OCI-LY7 (cell line): ENCODE measurements around the gene TOP3A. TPM values are rescaled to one million over a fixed set of nuclear protein-coding genes. Genes with fewer than 3 reads are reported as not detected.

Source experiments
- BruUV-seq: library from RNA; stranded (reverse); fragments of 400-500 nt; replicated peaks from 2 replicates; lab custom pipeline; 2021; lab: Mats Ljungman, UMichigan
- CTCF ChIA-PET: fragments of 300-600 bp; sonication (Branson Sonifier 250); formaldehyde crosslinking; loops from one replicate; lab custom pipeline; 2022; ENCODE audit warnings: antibody characterized with exemption; ENCODE audit not compliant: unreplicated experiment; lab: Charles Lee
- POLR2A ChIA-PET: fragments of 300-600 bp; sonication (Branson Sonifier 250); formaldehyde crosslinking; loops from one replicate; lab custom pipeline; 2022; ENCODE audit warnings: antibody characterized with exemption; lab: Charles Lee
- DNase-seq: peaks from one replicate; pipeline ENCODE4 v3.0.0-alpha.2; 2015; ENCODE audit warnings: low spot score
- H2AFZ ChIP-seq: fragments of 200-600 bp; sonication (generic), shearing (Covaris generic); 2 replicates; pipeline ENCODE4 v1.6.1; 2014; ENCODE audit warnings: mild to moderate bottlenecking, antibody characterized with exemption, low read length, moderate library complexity
- H3K27ac ChIP-seq: fragments of 200-600 bp; sonication (generic); 2 replicates; pipeline ENCODE4 v1.5.1; 2014; ENCODE audit warnings: mixed run types, low read depth, mild to moderate bottlenecking, moderate library complexity, low read length, inconsistent platforms; ENCODE audit not compliant: poor library complexity, severe bottlenecking
- H3K36me3 ChIP-seq: fragments of 200-600 bp; sonication (generic); 2 replicates; pipeline ENCODE4 v1.6.1; 2014; ENCODE audit warnings: mild to moderate bottlenecking, antibody characterized with exemption, low read length, moderate library complexity, mixed read lengths; ENCODE audit not compliant: insufficient read depth
- H3K4me1 ChIP-seq: fragments of 200-600 bp; sonication (generic); 2 replicates; pipeline ENCODE4 v1.5.1; 2014; ENCODE audit warnings: mild to moderate bottlenecking, low read length; ENCODE audit not compliant: insufficient read depth, poor library complexity, severe bottlenecking
- H3K4me2 ChIP-seq: fragments of 200-600 bp; sonication (generic); 2 replicates; pipeline ENCODE4 v1.6.1; 2014; ENCODE audit warnings: mild to moderate bottlenecking, low read length
- H3K4me3 ChIP-seq: fragments of 200-600 bp; sonication (generic); 2 replicates; pipeline ENCODE4 v1.5.1; 2014; ENCODE audit warnings: mild to moderate bottlenecking, low read depth, low read length; ENCODE audit not compliant: poor library complexity, severe bottlenecking
- H3K79me2 ChIP-seq: fragments of 200-600 bp; sonication (generic); 2 replicates; pipeline ENCODE4 v1.6.1; 2016; ENCODE audit warnings: low read depth, mild to moderate bottlenecking, low read length, moderate library complexity, mixed read lengths; ENCODE audit not compliant: insufficient read depth
- H3K9me2 ChIP-seq: fragments of 200-600 bp; sonication (generic); 2 replicates; pipeline ENCODE4 v1.6.1; 2016; ENCODE audit warnings: mild to moderate bottlenecking, low read length, mixed read lengths; ENCODE audit not compliant: insufficient read depth
- H3K9me3 ChIP-seq: fragments of 200-600 bp; sonication (generic); 2 replicates; pipeline ENCODE4 v1.6.1; 2014; ENCODE audit warnings: mild to moderate bottlenecking, mixed run types, low read length, mixed read lengths
- H4K20me1 ChIP-seq: fragments of 200-600 bp; sonication (generic); 2 replicates; pipeline ENCODE4 v1.6.1; 2014; ENCODE audit warnings: mild to moderate bottlenecking, antibody characterized with exemption, low read length, moderate library complexity, mixed read lengths; ENCODE audit not compliant: insufficient read depth
- CTCF ChIP-seq: fragments of 200-600 bp; sonication (generic); conservative IDR thresholded peaks from 2 replicates; pipeline ENCODE4 v1.5.1; 2014; ENCODE audit warnings: mild to moderate bottlenecking, antibody characterized with exemption, low read length, moderate library complexity, mixed read lengths
- EZH2phosphoT487 ChIP-seq: fragments of 200-600 bp; sonication (generic); IDR thresholded peaks from 2 replicates; pipeline ENCODE4 v1.6.1; 2018; ENCODE audit warnings: low read depth, borderline replicate concordance, mild to moderate bottlenecking, mixed run types, antibody characterized with exemption, low read length, moderate library complexity, mixed read lengths
- intact Hi-C: fragments of 100-400 bp; cut with micrococcal nuclease; formaldehyde crosslinking; loops from one replicate; pipeline ENCODE4 v1.10.0; 2022; ENCODE audit not compliant: unreplicated experiment
- total RNA-seq, 2 experiments: library from RNA; depleted of rRNA in 1 of 2; stranded (reverse); fragments of >200 nt in 1 of 2; shearing (Covaris generic) in 1 of 2; gene quantifications; 2 replicates each; pipeline ENCODE4 v1.2.3, GENCODE V29; 2014 to 2022

The TOP3A gene
- total RNA-seq, 2 experiments from 2014 or later, result 48.3 to 64.4 TPM

- intact Hi-C loops, result no loop called here
- Histone ChIP-seq H3K4me1 (no peaks in the 10 kb centered on the region), H3K4me3 (no peak overlapping the region), H3K4me2 (no peak overlapping the region), H4K20me1 (no peaks in the 10 kb centered on the region), H3K27ac (no peak overlapping the region), H3K79me2 (no peaks in the 10 kb centered on the region), H3K9me2 (no peaks in the 10 kb centered on the region), H3K36me3 (no peaks in the 10 kb centered on the region; the same call in 1 of the 2 replicates), H3K9me3 (no peaks in the 10 kb centered on the region), H2AFZ (no peak overlapping the region)
- ChIA-PET POLR2A (no interaction called here), CTCF (no interaction called here)
- no TSS peak for BruUV-seq
- no peak for TF ChIP-seq CTCF
- no peak for TF ChIP-seq EZH2phosphoT487
- DNase-seq, result no peak
Observed at GRCh38 chr17:18234853-18235380, 79.9 kb downstream of the TOP3A start.

- no peak overlapping the region for H2AFZ ChIP-seq
- H3K36me3 ChIP-seq, result no peaks in the 10 kb centered on the region; the same call in 1 of the 2 replicates
- BruUV-seq, result no TSS peak
- no peak for DNase-seq
- CTCF ChIA-PET, result no interaction called here
- H3K9me2 ChIP-seq, result no peaks in the 10 kb centered on the region
- H3K4me2 ChIP-seq, result no peak overlapping the region
- H3K4me3 ChIP-seq, result no peak overlapping the region
- TF ChIP-seq EZH2phosphoT487, result no peak
- no peak for TF ChIP-seq CTCF
- intact Hi-C loops, result no loop called here
- no peaks in the 10 kb centered on the region for H3K9me3 ChIP-seq
- H3K4me1 ChIP-seq, result no peaks in the 10 kb centered on the region
- H3K79me2 ChIP-seq, result no peaks in the 10 kb centered on the region
- H4K20me1 ChIP-seq, result no peaks in the 10 kb centered on the region
- POLR2A ChIA-PET, result no interaction called here
- H3K27ac ChIP-seq, result no peak overlapping the region
Observed at GRCh38 chr17:18233803-18234518, 80.8 kb downstream of the TOP3A start.

GRCh38 chr17:18231164-18231563 lies 83.6 kb downstream of the TOP3A start:
- TF ChIP-seq EZH2phosphoT487, result no peak
- no peak for TF ChIP-seq CTCF
- H3K9me2 ChIP-seq, result no peaks in the 10 kb centered on the region
- H3K4me2 ChIP-seq, result no peak overlapping the region
- H3K27ac ChIP-seq, result no peak overlapping the region
- H3K4me3 ChIP-seq, result no peak overlapping the region
- BruUV-seq, result no TSS peak
- no peaks in the 10 kb centered on the region for H4K20me1 ChIP-seq
- POLR2A ChIA-PET, result interaction anchor here (0.7 kb wide), 1 partner anchor 30 kb away, joined by 3 read pairs; no protein-coding TSS in a partner anchor
- DNase-seq, result no peak
- no peaks in the 10 kb centered on the region for H3K9me3 ChIP-seq
- no peak overlapping the region for H2AFZ ChIP-seq
- CTCF ChIA-PET, result no interaction called here
- no peaks in the 10 kb centered on the region for H3K79me2 ChIP-seq
- intact Hi-C loops, result no loop called here
- H3K36me3 ChIP-seq, result no peaks in the 10 kb centered on the region; the same call in 1 of the 2 replicates
- H3K4me1 ChIP-seq, result peaks cover 10% of the 10 kb centered on the region
